ENCODE measurements around the gene NAXE. TPM values are rescaled to one million over a fixed set of nuclear protein-coding genes. Genes with fewer than 3 reads are reported as not detected.

NAXE gene
- total RNA-seq, 1 donor from 2014 or later = 83.8 TPM

DNA sequence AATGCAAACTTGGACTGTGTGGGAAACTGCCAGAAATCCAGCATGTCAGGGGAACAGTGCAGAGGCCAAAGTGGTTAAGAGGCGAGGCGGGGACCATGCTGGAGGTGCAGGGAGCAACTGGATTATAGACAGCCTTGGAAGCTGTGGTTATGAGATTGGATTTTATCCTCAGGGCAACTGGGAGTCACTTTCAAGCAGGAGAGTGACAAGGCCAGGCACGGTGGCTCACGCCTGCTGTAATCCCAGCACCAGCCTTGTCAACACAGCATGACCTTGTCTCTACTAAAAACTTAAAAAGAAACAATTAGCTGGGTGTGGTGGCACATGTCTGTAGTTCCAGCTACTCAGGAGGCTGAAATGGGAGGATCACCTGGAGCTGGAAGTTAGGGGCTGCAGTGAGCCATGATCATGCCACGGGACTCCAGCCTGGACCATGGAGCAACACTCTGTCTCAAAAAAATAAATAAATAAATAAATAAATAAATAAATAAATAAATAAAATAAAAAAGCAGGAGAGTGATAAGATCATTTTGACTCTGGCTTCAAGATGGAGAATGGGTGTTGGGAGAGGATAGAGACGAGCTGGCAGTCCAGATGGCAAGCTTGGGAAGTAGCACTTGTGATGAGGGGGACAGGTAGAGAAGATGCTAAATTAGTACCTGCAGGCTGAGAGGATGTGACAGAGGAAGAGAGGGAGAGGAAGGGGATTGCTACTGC lies 31.2 kb downstream of the NAXE start:
- no peak for DNase-seq (ENCODE audit: low read depth)
- no peak overlapping the region for H3K4me3 ChIP-seq (ENCODE audit: low read depth, low read length)
- H3K27me3 ChIP-seq (ENCODE audit: control insufficient read depth, insufficient read depth, low read length) = peaks cover 51% of the 10 kb centered on the region
- TF ChIP-seq, protein P1, sequence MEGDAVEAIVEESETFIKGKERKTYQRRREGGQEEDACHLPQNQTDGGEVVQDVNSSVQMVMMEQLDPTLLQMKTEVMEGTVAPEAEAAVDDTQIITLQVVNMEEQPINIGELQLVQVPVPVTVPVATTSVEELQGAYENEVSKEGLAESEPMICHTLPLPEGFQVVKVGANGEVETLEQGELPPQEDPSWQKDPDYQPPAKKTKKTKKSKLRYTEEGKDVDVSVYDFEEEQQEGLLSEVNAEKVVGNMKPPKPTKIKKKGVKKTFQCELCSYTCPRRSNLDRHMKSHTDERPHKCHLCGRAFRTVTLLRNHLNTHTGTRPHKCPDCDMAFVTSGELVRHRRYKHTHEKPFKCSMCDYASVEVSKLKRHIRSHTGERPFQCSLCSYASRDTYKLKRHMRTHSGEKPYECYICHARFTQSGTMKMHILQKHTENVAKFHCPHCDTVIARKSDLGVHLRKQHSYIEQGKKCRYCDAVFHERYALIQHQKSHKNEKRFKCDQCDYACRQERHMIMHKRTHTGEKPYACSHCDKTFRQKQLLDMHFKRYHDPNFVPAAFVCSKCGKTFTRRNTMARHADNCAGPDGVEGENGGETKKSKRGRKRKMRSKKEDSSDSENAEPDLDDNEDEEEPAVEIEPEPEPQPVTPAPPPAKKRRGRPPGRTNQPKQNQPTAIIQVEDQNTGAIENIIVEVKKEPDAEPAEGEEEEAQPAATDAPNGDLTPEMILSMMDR (IDR thresholded peaks at IDR 0.05; ENCODE audit: insufficient read depth, low read length, poor library complexity, severe bottlenecking) = no peak
- no peaks in the 10 kb centered on the region for H3K36me3 ChIP-seq (ENCODE audit: control insufficient read depth, insufficient read depth, low read length)

DNA sequence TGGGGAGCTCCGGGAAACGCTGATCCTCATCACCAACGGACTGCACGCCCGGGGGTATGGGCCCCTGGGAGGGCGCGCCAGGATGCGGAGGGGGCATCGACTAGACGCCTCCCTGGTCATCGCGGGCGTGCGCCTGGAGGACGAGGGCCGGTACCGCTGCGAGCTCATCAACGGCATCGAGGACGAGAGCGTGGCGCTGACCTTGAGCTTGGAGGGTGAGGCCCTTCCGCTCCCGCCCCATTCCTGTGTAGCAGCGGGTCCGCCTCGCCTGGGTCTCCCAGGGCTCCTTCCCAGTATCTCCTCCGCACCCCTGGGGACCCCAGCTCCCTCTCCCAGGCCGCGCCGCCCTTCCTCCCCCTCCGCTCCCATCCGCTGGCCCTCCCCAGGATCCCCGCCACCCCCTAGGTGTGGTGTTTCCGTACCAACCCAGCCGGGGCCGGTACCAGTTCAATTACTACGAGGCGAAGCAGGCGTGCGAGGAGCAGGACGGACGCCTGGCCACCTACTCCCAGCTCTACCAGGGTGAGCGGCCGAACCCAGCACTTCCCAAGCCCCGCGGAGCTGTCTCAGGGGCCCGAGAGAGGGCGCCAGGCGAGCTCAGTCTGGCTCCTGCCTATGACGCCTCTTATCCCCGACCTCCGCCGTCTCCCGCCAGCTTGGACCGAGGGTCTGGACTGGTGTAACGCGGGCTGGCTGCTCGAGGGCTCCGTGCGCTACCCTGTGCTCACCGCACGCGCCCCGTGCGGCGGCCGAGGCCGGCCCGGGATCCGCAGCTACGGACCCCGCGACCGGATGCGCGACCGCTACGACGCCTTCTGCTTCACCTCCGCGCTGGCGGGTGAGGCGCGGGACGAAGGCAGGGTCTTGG lies 32.6 kb downstream of the NAXE start:
- no peak for DNase-seq (ENCODE audit: low read depth)
- H3K27me3 ChIP-seq (ENCODE audit: control insufficient read depth, insufficient read depth, low read length) = peaks cover 49% of the 10 kb centered on the region

DNA sequence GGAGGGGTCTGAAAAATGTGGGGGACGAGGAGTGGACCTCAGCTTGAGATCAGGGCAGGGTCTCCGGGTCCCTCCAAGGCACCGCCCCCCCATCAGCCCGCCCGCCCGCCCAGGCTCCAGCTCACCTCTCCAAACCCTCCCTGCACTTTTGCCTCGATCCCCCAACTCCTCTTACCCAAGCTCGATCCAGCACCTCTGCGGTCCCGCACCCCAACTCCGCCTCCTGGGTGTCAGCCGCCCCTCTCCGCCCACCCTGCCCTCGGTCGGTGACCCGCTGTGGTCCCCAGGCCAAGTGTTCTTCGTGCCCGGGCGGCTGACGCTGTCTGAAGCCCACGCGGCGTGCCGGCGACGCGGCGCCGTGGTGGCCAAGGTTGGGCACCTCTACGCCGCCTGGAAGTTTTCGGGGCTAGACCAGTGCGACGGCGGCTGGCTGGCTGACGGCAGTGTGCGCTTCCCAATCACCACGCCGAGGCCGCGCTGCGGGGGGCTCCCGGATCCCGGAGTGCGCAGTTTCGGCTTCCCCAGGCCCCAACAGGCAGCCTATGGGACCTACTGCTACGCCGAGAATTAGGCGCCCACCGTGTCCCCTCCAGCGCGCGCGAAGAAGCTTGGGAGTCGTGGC lies 33.3 kb downstream of the NAXE start:
- H3K27me3 ChIP-seq (ENCODE audit: control insufficient read depth, insufficient read depth, low read length) = peaks cover 44% of the 10 kb centered on the region
- no peak overlapping the region for H3K4me3 ChIP-seq (ENCODE audit: low read depth, low read length)
- H3K36me3 ChIP-seq (ENCODE audit: control insufficient read depth, insufficient read depth, low read length) = no peaks in the 10 kb centered on the region

More for the DNA sequence above, 32.6 kb downstream of the NAXE start:
- TF ChIP-seq, protein P1 (IDR thresholded peaks at IDR 0.05; ENCODE audit: insufficient read depth, low read length, poor library complexity, severe bottlenecking) = peak; percentile 56
- Histone ChIP-seq H3K4me3 (ENCODE audit: low read depth, low read length) (peak overlapping the region; percentile 8), H3K36me3 (ENCODE audit: control insufficient read depth, insufficient read depth, low read length) (no peaks in the 10 kb centered on the region)

DNA sequence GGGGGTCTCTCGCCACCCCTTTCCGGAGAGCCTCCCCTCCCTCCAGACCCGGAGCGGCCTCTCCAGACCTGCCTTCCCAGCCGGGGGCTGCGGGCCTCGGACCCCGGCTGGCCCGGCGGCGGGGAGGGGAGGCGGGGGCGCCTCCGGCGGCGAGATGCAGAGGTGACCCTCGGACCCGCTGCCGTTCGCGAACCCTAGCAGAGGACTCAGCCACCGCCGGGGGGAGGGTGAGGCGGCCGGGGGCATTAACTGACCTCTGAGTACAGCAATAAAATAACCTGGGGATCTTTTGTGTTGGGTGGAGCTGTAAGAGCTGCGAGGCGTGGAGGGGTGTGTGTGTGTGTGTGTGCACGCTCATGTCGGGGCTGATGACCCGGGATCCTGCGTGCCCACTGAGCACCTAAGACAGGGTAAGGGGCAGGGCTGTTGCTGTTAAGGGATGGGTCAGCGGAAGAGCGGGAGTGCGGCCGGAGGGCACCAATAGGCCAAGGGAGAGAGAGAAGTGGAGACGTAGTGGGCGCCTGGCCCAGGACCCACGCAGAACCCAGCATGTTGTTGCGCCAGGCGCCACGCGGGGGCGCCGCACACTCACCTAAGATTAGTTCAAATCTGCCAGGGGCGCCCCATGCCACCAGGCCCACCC lies 34.0 kb downstream of the NAXE start:
- peaks cover 41% of the 10 kb centered on the region for H3K27me3 ChIP-seq (ENCODE audit: control insufficient read depth, insufficient read depth, low read length)
- no peak overlapping the region for H3K4me3 ChIP-seq (ENCODE audit: low read depth, low read length)

More for the DNA sequence above, 33.3 kb downstream of the NAXE start:
- no peak for DNase-seq (ENCODE audit: low read depth)
- TF ChIP-seq, protein P1 (IDR thresholded peaks at IDR 0.05; ENCODE audit: insufficient read depth, low read length, poor library complexity, severe bottlenecking) = no peak

DNA sequence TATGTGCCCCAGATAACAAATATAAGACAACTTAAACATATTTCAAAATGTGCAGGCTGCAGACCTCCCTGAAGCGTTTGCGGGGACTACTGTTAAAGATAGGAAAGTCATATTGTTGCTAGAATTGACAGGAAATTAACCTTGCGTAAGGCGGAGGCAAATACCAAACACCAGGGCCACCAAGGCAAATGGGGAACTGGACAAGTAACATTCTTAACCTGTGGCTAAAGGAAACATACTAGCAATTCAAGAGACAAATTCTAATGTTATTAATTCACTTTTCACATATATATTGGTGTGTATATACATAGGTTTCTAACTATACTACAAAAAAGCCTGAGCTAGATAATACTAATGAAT lies 34.5 kb downstream of the NAXE start:
- no peak for DNase-seq (ENCODE audit: low read depth)
- Histone ChIP-seq H3K27me3 (ENCODE audit: control insufficient read depth, insufficient read depth, low read length) (peaks cover 41% of the 10 kb centered on the region), H3K36me3 (ENCODE audit: control insufficient read depth, insufficient read depth, low read length) (no peaks in the 10 kb centered on the region), H3K4me3 (ENCODE audit: low read depth, low read length) (no peak overlapping the region)
- TF ChIP-seq, protein P1 (IDR thresholded peaks at IDR 0.05; ENCODE audit: insufficient read depth, low read length, poor library complexity, severe bottlenecking) = no peak

More for the DNA sequence above, 34.0 kb downstream of the NAXE start:
- H3K36me3 ChIP-seq (ENCODE audit: control insufficient read depth, insufficient read depth, low read length) = no peaks in the 10 kb centered on the region
- DNase-seq (ENCODE audit: low read depth) = no peak
- TF ChIP-seq, protein P1 (IDR thresholded peaks at IDR 0.05; ENCODE audit: insufficient read depth, low read length, poor library complexity, severe bottlenecking) = peak; percentile 92
